CD4-positive, alpha-beta T cell treated with Interleukin-21 for 1 hour (primary cell): ENCODE results near the gene FLYWCH1.

ENCODE experiments used
- DNase-seq: peaks from one replicate; pipeline ENCODE4 v3.0.0-alpha.2; 2020

FLYWCH1 gene

DNA sequence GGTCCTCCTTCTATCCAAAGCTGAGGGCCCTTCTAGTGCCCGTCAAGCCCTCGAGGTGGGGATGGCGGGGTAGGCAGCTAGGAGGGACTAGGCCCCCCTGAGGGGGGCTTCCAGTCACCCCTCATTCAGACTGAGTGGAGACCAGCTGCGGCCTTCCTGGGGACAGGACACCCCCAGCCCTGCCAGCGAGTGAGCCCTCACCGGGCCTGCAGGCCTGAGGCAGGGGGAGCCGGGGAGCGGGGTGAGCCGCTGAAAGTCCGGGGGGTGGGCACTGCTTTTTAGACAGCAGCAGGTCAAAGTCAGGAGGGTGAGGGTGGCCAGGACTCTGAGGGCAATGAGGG is 43.7 kb downstream of the FLYWCH1 start:
- DNase-seq: no peak

DNA sequence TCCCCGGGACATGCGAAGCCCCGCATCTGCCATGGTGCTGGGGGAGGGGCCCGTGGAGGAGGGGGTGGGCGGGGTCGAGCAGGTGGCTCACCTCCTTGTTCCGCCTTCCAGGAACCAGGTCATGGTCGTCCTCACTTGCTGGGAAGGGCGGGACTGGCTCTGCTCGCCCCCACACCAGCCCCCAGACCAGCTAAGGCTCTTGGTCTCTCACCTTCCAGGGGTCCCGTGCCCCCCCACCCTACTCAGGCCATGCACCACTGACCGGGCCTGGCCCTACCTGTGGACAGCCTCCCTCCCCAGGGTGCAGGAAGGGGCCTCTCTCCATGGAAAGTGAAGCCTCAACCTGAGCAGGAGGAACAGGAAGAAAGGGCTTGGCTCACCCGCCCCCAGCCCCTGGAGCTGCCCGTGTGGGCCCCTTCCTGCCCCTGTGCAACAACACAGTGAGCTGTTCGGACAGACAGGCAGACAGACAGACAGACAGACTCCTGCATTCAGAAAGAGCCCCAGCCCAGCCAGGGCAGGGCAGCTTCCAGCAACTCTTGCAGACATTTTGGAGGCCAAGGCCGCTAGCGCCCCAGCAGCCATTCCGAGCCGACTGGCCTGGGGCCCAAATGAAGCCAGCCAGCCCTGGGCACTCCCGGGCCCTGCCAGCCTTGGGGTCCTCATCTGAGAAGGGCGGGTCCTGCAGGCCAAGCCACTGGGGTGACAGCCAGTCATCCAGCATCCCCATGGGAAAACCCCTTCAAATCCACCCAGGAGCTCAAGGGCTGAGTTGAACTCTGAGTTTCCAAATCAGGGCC is 44.2 kb downstream of the FLYWCH1 start:
- no peak for DNase-seq

DNA sequence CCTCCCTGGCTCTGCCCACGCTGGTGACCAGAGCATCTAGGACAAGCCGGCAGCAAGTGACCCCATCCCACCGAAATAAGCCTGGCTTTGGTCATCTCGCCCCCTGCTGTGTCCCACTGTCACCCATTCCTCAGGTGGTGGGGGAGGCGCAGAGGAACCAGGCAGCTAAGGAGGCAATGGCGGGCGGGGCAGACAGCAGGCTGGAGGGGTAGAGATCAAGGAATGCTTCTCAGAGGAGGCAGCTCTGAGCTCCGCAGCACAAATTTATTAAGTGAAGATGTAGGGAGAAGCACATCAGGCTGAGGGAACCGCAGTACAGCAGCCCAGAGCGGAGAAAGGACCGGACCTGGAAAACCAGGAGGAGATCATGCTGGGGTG is 44.8 kb downstream of the FLYWCH1 start:
- DNase-seq: no peak

DNA sequence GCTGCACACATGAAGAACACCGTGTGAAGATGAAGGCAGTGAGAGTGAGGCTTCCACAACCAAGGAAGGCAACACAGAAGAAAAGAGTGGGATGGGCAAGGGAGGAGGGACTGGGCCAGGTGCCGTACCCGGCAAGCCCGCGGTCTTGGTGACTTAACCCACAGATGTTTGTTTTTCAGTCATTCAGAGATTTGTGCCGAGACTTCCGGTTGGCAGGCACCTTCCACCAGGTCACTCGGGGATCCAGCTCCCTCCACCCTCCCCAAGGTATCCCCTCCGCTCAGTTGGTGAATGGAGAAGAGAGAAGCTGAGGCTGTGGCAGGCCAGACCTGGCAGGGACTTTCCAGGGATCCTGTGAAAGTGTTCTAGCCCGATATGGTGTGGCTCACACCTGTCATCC is 47.5 kb downstream of the FLYWCH1 start:
- DNase-seq: no peak

DNA sequence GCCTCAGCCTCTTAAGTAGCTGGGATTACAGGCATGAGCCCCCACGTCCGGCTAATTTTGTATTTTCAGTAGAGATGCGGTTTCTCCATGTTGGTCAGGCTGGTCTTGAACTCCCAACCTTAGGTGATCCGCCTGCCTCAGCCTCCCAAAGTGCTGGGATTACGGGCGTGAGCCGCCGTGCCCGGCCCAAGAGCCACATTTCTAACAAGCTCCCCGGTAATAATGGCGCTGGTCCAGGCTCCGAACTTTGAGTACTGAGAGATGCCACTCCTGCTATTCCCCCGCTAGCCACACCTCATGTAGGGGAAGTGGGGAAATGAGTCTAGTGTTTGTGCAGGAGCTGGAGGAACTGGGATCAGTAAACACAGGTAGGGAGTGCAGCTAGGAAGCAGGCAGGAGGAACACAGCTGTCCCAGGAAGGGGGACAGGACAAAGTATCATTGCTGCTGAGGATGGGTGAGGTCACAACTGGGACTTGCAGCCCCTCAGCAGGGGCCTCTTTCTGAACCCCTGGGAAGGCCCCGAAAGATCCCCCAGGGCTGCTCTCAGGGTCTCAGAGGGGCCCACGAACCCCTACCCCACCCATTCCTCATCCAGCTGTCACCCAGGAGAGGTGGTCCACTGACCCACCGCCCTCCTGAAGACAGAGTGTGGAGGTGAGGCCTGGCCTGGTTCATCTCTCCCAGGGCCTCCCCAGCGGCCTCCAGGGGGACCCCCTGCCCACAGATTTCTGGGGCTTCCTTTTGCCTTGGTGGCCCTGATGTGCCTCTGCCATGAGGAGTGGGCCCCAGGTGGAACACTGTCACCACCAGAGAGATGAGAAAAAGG is 48.7 kb downstream of the FLYWCH1 start:
- no peak for DNase-seq

DNA sequence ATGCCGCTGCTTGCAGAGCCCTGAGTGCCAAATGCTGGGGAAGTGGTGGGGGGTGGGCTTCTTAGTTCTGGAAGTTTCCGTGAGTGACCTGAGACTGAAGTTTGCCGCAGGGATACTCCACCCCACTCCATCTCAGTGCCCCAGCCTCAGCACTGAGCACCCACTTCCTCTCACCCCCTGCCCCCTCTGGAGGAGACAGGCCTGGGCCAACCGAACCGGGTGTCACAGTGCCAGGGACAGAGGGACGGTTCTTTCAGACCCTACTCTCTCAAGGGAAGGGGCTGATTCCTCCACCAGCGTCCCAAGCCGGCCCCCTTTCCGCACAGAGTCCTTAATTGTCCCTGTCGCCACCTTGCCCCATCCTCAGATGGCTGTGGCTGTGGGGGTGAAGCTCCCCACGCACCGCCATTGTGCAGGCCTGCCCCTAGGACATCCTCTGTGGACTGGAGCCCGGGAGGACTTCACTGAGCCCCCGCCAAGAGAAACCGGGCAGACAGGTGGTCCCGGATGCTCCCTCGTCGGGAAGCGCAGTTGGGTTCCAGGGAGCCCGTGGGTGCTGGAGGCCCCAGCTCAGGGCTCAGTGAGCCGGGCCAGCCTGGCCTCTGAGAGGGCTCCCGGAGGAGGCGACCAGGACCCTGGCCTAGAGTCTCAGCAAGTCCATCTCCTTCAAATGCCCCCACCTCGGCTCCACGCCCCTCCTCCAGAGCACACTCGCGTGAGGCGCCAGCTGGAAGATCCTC is 50.8 kb downstream of the FLYWCH1 start:
- DNase-seq: no peak

DNA sequence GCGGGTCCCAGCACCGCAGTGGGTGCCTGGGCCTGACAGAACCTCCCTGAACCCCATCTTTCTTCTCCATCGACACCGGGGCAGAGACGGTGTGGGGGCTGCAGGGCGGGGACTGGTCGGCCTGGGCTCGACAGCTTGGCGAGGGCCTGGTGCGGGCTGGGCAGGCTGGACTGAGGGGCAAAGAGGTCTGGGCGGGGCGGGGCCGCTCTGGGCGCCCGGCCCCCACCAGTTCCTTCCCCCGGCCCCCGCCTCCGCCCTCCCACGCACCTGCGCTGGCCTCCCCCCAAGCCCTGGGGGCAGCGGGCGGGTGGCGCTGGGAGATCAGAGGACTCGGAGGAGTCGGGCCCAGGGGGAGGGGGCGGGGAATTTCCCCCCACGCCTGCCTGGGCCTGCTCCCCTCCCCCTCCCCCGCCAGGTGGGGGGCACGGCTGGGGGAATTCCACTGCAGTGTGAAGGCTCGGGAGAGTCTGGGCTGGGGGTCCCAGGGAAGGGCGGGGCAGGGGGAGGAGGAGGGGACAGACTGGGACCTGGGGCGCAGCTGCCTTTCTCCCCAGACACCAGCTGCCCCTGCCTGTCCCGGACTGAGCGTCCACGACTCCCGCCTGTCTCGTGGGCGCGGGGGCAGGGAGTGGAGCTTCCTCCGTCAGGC is 51.5 kb downstream of the FLYWCH1 start:
- DNase-seq: peak; percentile 55

DNA sequence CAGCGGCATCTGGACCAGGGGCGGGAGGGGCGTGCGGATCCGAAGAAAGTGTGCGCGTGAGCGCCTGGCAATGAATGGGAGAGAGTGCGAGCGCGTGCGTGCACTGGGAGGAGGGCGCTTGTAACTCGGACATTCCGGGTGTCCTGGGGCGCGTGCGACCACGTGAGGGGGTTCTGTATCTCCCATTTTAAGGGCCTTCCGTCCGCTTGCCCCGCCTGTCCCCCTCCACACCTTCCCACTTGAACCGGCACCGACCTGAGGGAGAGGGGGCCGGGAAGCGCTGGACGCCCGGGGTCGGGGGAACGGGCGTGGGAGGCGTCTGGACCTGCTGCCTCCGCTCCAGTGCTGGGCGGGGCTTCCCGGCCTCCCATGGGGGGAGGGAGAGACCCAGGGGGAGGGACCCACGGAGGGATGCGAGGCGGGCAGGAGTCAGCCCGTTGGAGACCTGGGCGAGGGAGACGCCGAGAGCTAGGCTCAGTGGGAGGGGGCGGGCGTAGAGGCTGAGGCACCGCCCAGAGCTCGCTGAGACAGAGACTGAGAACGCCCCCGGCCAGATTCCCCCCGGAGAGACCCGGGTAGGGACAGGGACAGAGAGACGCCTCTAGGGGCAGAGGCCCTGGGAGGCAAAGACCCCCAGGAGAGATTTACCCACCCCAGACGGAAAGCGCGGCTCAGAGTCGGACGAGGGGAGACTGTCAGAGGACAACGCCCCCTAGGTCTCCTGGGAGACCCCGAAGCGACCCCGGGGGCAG is 52.2 kb downstream of the FLYWCH1 start, which contains the start of gene KREMEN2:
TSS of gene KREMEN2 (plus strand) at position 553 of the 752 bp plus-strand sequence. CDS start 246 bp downstream, outside the sequence.
- DNase-seq: peak; percentile 33

DNA sequence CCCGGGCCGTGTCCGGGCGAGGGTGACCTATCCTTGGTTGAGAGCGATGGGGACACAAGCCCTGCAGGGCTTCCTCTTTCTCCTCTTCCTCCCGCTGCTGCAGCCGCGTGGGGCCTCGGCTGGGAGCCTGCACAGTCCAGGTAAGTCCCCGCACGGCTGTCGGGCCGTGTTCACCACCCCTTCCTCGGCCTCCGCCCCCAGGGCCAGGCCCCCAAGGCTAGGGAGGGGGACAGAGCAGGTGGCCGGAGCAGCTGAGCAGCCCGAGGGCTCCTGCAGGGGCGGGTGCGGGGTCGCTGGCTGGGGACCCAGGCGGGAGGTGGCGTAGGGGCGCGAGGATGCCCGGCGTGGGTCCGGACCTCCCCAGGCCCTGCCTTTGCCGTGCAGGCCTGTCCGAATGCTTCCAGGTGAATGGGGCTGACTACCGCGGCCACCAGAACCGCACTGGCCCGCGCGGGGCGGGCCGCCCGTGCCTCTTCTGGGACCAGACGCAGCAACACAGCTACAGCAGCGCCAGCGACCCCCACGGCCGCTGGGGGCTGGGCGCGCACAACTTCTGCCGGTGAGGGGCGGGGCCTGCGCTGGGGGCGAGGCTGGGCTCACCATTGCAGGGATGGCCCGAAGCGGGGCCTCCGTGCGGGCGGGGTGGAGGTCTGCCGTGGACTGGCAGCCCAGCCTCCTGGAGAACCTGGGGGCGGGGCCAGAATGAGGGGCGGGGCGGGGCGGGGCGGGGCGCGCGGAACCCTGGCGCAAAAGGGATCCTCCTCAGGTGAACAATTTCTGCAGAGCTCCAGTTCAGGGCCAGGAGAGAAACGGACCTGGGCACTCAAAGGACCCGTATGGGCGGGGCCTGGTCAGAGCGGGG is 53.0 kb downstream of the FLYWCH1 start:
- DNase-seq: peak; percentile 75

DNA sequence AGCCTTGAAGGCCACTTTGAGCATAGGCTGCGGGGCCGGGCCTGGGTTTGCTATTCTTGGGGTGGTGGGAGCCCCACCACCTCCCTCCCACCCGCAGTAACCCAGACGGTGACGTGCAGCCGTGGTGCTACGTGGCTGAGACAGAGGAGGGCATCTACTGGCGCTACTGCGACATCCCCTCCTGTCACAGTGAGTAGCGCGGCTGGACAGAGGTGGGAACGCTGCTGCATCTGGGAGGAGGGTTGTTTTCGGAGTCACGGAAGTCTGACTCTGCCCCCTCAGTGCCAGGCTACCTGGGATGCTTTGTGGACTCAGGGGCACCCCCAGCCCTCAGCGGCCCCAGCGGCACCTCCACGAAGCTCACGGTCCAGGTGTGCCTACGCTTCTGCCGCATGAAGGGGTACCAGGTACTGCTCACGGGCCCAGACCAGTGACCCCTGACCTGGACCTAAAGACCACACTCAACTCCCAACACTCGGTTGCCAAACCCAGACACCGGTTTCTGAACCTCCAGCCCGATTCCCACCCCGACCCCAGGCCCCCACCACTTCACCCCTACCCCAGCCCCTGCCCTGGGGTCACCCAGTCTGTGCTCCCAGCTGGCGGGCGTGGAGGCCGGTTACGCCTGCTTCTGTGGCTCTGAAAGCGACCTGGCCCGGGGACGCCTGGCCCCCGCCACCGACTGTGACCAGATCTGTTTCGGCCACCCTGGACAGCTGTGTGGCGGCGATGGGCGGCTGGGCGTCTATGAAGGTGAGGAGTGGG is 54.5 kb downstream of the FLYWCH1 start:
- no peak for DNase-seq

DNA sequence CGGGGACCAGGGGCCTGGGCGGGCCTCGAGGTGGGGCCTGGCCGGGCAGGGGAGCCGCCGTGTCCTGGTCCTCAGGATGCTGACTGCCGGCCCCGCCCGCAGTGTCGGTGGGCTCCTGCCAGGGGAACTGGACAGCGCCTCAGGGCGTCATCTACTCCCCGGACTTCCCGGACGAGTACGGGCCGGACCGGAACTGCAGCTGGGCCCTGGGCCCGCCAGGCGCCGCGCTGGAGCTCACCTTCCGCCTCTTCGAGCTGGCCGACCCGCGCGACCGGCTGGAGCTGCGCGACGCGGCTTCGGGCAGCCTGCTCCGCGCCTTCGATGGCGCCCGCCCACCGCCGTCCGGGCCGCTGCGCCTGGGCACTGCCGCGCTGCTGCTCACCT is 55.1 kb downstream of the FLYWCH1 start:
- DNase-seq: no peak

DNA sequence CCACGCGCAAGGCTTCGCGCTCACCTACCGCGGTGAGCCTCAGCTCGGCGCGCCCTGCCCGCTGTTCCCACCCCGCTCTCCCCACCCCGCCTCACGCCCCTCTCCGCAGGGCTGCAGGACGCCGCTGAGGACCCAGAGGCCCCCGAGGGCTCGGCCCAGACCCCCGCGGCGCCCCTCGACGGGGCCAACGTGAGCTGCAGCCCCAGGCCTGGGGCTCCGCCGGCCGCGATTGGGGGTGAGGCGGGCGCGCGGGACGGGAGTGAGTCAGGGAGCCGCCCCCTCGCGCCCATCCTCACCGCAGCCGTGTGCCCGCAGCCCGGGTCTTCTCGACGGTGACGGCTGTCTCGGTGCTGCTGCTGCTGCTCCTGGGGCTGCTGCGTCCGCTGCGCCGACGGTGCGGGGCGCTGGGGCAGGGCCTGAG is 55.5 kb downstream of the FLYWCH1 start:
- no peak for DNase-seq

DNA sequence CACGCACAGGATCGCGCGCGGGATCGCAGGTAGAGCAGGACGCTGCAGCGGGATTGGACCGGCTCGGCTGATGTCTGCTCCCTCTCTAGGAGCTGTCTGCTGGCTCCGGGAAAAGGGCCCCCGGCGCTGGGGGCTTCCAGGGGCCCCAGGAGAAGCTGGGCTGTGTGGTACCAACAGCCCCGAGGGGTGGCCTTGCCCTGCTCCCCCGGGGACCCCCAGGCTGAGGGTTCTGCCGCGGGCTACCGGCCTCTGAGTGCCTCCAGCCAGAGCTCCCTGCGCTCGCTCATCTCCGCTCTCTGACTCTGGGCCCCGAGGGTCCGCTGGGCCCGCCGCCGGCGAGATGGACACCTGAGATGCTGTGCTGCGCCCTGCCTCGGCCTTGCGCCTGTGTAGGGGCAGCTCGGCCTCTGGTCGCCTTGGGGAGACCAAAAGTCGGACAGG is 56.0 kb downstream of the FLYWCH1 start:
- DNase-seq: no peak

DNA sequence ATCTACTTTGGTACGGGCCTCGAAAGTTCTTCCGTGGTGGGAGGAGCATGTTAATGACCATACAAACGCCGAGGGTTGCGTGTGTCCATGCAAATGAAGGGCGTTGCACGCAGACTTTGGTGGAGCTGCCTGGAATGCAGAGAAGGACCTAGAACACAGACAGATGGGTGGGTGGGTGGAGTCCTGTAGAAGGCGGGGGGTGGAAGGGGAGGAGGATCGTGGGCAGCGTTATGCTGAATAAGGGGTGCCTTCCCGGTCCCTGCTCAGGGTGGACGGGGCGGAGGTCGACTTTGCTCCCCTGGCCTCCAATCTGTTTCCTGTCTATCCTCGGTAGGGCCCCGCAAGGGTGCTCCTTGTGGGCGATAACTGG is 56.6 kb downstream of the FLYWCH1 start:
- DNase-seq: no peak

DNA sequence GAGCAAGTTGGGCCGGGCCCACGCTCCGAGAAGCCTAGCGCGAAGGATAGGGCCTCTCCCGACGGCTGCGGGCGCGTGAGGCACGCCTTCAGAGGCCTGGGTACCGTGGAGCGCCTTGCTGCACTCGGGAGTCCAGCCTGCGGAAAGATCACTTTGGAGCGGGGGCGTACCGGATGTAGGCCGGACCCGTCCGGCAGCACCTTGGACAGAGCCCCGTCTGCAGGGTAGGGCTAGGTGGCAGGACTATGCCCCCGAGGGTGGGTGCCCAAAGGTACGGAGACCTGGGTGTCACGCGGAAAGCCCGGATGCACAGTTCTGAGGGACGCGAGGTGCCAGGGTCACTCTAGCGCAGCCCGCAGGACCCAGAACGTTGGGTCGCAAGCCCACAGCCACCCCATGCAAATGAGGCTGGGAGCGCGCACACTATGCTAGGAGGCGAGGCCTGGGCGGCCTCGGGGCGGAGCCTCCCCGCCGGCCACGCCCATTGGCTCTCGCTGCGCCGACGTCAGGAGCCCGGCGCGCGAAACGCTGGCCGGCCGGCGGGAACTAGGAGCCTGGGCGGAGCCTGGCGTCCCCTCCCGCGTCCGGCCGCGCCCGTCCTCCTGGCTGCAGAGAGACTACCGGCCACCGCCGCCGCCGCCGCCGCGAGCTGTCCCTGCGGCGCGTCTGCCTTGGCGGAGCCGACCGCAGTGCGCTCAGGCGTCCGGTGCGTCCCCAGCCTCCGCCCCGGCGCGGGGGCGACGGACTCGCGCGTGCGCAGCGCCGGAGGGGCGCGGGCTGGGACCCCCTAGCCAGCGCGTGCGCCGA is 57.2 kb downstream of the FLYWCH1 start, which contains the start of gene PAQR4:
TSS of gene PAQR4 (plus strand) at position 611 of the 807 bp plus-strand sequence. CDS start 327 bp downstream, outside the sequence.
- peak; percentile 83 for DNase-seq

DNA sequence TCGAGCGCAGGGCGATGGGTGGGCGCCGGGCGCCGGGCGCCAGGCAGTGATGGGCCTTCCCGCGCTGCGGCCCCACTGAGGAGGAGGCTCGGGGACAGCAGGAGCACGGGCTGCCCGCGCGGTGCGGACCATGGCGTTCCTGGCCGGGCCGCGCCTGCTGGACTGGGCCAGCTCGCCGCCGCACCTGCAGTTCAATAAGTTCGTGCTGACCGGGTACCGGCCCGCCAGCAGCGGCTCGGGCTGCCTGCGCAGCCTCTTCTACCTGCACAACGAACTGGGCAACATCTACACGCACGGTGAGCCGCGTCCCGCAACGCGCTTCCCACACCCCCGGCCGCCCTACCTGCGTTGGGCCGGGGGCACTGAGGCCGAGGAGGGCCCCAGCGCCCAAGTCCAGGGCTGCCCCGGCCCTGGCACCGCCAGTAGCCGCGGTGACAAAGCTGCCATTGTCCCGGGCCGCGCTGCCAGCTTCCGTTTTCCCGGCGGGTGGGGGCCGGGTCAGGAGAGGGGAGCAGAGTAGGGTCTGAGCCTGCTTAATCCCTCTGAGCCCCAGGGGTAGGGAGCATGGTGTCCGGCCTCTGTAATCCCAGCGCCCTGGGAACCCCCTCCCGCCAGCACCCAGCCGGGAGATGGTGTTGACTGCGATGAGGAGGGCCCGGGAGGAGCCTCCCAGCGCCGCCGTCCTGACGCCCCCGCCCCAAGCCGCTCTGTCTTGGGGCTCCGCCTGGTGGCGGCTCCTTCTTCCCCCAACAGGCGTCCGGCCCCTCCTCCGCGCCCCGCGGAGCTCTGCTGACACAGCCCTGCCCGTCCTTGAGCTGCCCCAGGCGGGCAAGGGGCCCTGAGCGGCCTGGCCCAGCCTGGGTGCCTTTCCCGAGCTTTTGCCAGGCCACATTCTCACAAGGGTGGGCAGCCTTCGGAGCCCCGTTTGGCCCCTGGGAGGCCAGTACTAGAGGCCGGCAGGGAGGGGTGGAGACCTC is 58.1 kb downstream of the FLYWCH1 start:
- peak; percentile 67 for DNase-seq

DNA sequence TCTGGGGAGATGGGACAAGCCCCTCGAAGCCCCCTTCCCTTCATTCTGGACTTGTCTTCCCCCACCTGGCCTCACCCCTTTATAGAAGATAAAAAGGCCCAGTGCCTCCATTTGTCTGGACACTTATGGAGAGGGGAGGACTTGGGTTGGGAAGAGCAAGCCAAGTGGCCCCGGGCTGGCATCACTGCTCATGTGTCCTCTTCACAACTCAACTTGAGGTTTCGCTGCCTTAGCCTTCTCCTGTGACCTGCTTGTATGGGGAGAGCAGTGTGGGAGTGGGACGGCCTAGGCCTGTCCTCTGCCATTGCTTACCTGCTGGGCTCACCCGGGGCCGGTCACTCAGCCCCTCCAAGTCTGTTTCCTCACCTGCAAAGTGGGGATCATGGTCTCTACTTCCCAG is 58.8 kb downstream of the FLYWCH1 start:
- DNase-seq: no peak
